GM23338 (cell line): ENCODE measurements around the gene STK32C. TPM values are rescaled to one million over a fixed set of nuclear protein-coding genes. Genes with fewer than 3 reads are reported as not detected.

Source experiments
- ATAC-seq: fragments of 200-7000 bp; cut with Tn5 transposase; 3 replicates; pipeline ENCODE4 v1.9.1; 2020
- DNase-seq: peaks from one replicate; pipeline ENCODE4 v3.0.0-alpha.2; 2015; ENCODE audit warnings: low spot score
- H2AFZ ChIP-seq: fragments of 200-600 bp; sonication (generic); 2 replicates; pipeline ENCODE4 v1.8.0; 2016; ENCODE audit warnings: antibody characterized with exemption, mild to moderate bottlenecking, moderate library complexity
- H3F3A ChIP-seq: fragments of 200-600 bp; sonication (generic); replicated peaks from 2 replicates; pipeline ENCODE4 v1.8.0; 2017; ENCODE audit warnings: antibody characterized with exemption, mixed run types, low read depth
- H3K27ac ChIP-seq: fragments of 200-600 bp; sonication (generic); 2 replicates; pipeline ENCODE4 v1.6.1; 2016; ENCODE audit warnings: low read depth
- H3K27me3 ChIP-seq: fragments of 200-600 bp; sonication (generic); 2 replicates; pipeline ENCODE4 v1.8.0; 2016; ENCODE audit warnings: mild to moderate bottlenecking, mixed run types, moderate library complexity; ENCODE audit not compliant: insufficient read depth
- H3K36me3 ChIP-seq: fragments of 200-600 bp; sonication (generic); 2 replicates; pipeline ENCODE4 v1.8.0; 2016; ENCODE audit warnings: mild to moderate bottlenecking; ENCODE audit not compliant: insufficient read depth
- H3K4me1 ChIP-seq: fragments of 200-600 bp; sonication (generic); 2 replicates; pipeline ENCODE4 v1.8.0; 2016; ENCODE audit warnings: mild to moderate bottlenecking, moderate library complexity; ENCODE audit not compliant: insufficient read depth
- H3K4me2 ChIP-seq: fragments of 200-600 bp; sonication (generic); 2 replicates; pipeline ENCODE4 v1.7.1; 2017; ENCODE audit warnings: mixed run types
- H3K4me3 ChIP-seq: fragments of 200-600 bp; sonication (generic); 2 replicates; pipeline ENCODE4 v1.6.1; 2016; ENCODE audit warnings: mixed run types
- H3K79me2 ChIP-seq: fragments of 200-600 bp; sonication (generic); replicated peaks from 2 replicates; pipeline ENCODE4 v1.8.0; 2017; ENCODE audit warnings: mild to moderate bottlenecking; ENCODE audit not compliant: insufficient read depth
- H3K9me2 ChIP-seq: fragments of 200-600 bp; sonication (generic); 2 replicates; pipeline ENCODE4 v1.8.0; 2017; ENCODE audit not compliant: insufficient read depth
- H4K20me1 ChIP-seq: fragments of 200-600 bp; sonication (generic); replicated peaks from 2 replicates; pipeline ENCODE4 v1.8.0; 2017; ENCODE audit warnings: mild to moderate bottlenecking; ENCODE audit not compliant: insufficient read depth
- H3K27ac Mint-ChIP-seq: 2 replicates; pipeline ENCODE4 v1.8.0; 2020; ENCODE audit warnings: inconsistent platforms, mild to moderate bottlenecking, moderate library complexity, mixed read lengths
- H3K27me3 Mint-ChIP-seq: 3 replicates; pipeline ENCODE4 v1.8.0; 2022; ENCODE audit warnings: low read depth, mild to moderate bottlenecking, moderate library complexity, mixed read lengths, inconsistent platforms; ENCODE audit not compliant: insufficient read depth, poor library complexity
- H3K36me3 Mint-ChIP-seq: 3 replicates; pipeline ENCODE4 v1.8.0; 2021; ENCODE audit warnings: low read depth, mild to moderate bottlenecking, inconsistent platforms, moderate library complexity, mixed read lengths
- H3K4me1 Mint-ChIP-seq: 3 replicates; pipeline ENCODE4 v1.8.0; 2020; ENCODE audit warnings: mild to moderate bottlenecking, inconsistent platforms, mixed read lengths
- H3K4me3 Mint-ChIP-seq: 3 replicates; pipeline ENCODE4 v1.8.0; 2021; ENCODE audit warnings: moderate library complexity, mild to moderate bottlenecking, inconsistent platforms, mixed read lengths
- H3K9me3 Mint-ChIP-seq: 3 replicates; pipeline ENCODE4 v1.8.0; 2020; ENCODE audit warnings: moderate library complexity, mild to moderate bottlenecking, inconsistent platforms, mixed read lengths
- CREB1 ChIP-seq: fragments of 250-450 bp; sonication (Bioruptor Pico); IDR thresholded peaks from 2 replicates; pipeline ENCODE4 v1.5.0; 2020; ENCODE audit warnings: low read depth, mild to moderate bottlenecking, moderate library complexity
- CTCF ChIP-seq, 2 experiments: fragments of 200-600 bp in 1 of 2; sonication (generic) in 1 of 2; conservative IDR thresholded peaks; 2 replicates each; pipeline versions ENCODE4 v1.5.1 to v1.6.1; 2016 to 2017; ENCODE audit warnings: antibody characterized with exemption in 2 of 2, low read depth in 2 of 2, mild to moderate bottlenecking in 2 of 2, moderate library complexity in 1 of 2
- EZH2 ChIP-seq: fragments of 200-600 bp; sonication (generic); IDR thresholded peaks from one replicate; pipeline ENCODE4 v1.8.0; 2017; ENCODE audit warnings: antibody characterized with exemption, mild to moderate bottlenecking, low read depth; ENCODE audit not compliant: unreplicated experiment
- EZH2phosphoT487 ChIP-seq: fragments of 200-600 bp; sonication (generic); IDR thresholded peaks from one replicate; pipeline ENCODE4 v1.8.1; 2018; ENCODE audit warnings: antibody characterized with exemption; ENCODE audit not compliant: unreplicated experiment
- JUNB ChIP-seq: IDR thresholded peaks from one replicate; pipeline ENCODE4 v1.6.1; 2016; ENCODE audit warnings: antibody characterized with exemption; ENCODE audit not compliant: unreplicated experiment
- NANOG ChIP-seq: IDR thresholded peaks from 2 replicates; pipeline ENCODE4 v1.6.1; 2016; ENCODE audit warnings: antibody characterized with exemption, borderline replicate concordance
- POLR2AphosphoS5 ChIP-seq: IDR thresholded peaks from 2 replicates; pipeline ENCODE4 v1.6.1; 2016; ENCODE audit warnings: antibody characterized with exemption, low read depth
- REST ChIP-seq: IDR thresholded peaks from one replicate; pipeline ENCODE4 v1.6.1; 2018; ENCODE audit warnings: antibody characterized with exemption; ENCODE audit not compliant: unreplicated experiment
- STAT1 ChIP-seq: IDR thresholded peaks from one replicate; pipeline ENCODE4 v1.6.1; 2016; ENCODE audit warnings: antibody characterized with exemption; ENCODE audit not compliant: unreplicated experiment
- ZNF114 ChIP-seq: fragments of 250-450 bp; sonication (Bioruptor Pico); IDR thresholded peaks from 2 replicates; pipeline ENCODE4 v1.5.0; 2020; ENCODE audit warnings: mild to moderate bottlenecking, moderate library complexity
- ZNF331 ChIP-seq: fragments of 250-450 bp; sonication (Bioruptor Pico); IDR thresholded peaks from 2 replicates; pipeline ENCODE4 v1.5.0; 2020; ENCODE audit warnings: low read depth, mild to moderate bottlenecking, moderate library complexity
- polyA plus RNA-seq: library from polyadenylated mRNA; unstranded; fragments of >200 nt; fragmentation: Nextera tagmentation; extraction: Ambion mirVana; gene quantifications from 2 replicates; pipeline ENCODE4 v1.2.1, GENCODE V29; 2016
- total RNA-seq: library from RNA; depleted of rRNA; stranded (reverse); fragments of >200 nt; shearing (Covaris generic); gene quantifications from 2 replicates; pipeline ENCODE4 v1.2.3, GENCODE V29; 2014
- TF ChIP-seq, protein P1 (sequence below): fragments of 250-450 bp; sonication (Bioruptor Pico); IDR thresholded peaks from 2 replicates; pipeline ENCODE4 v1.5.0; 2020; ENCODE audit warnings: mild to moderate bottlenecking, moderate library complexity
- TF ChIP-seq, protein P2 (sequence below): IDR thresholded peaks from 2 replicates; pipeline ENCODE4 v1.6.1; 2016; ENCODE audit warnings: antibody characterized with exemption

The STK32C gene
- total and polyA plus RNA-seq, 2 experiments from 2014 or later, result 10.2 to 20.5 TPM

- no peaks in the 10 kb centered on the region for H3K79me2 ChIP-seq
- Mint-ChIP-seq H3K4me3 (no peak overlapping the region), H3K4me1 (peaks cover 9% of the 10 kb centered on the region), H3K36me3 (no peaks in the 10 kb centered on the region; the same call in 2 of the 3 replicates), H3K27ac (no peak overlapping the region), H3K9me3 (no peaks in the 10 kb centered on the region; the same call in 2 of the 3 replicates), H3K27me3 (peaks cover 6% of the 10 kb centered on the region)
- H3K27ac ChIP-seq, result no peak overlapping the region
- H3F3A ChIP-seq, result no peaks in the 10 kb centered on the region
- no peaks in the 10 kb centered on the region for H3K4me1 ChIP-seq
- no peak overlapping the region for H2AFZ ChIP-seq
- H3K4me3 ChIP-seq, result no peak overlapping the region
- no peak for DNase-seq
- H4K20me1 ChIP-seq, result no peaks in the 10 kb centered on the region
- H3K9me2 ChIP-seq, result no peaks in the 10 kb centered on the region
- TF ChIP-seq EZH2phosphoT487, result no peak
- TF ChIP-seq STAT1, result no peak
- no peak for TF ChIP-seq EZH2
- no peak for TF ChIP-seq JUNB
- no peak for TF ChIP-seq ZNF331 (CRISPR knock-in tag)
- TF ChIP-seq, protein P1, sequence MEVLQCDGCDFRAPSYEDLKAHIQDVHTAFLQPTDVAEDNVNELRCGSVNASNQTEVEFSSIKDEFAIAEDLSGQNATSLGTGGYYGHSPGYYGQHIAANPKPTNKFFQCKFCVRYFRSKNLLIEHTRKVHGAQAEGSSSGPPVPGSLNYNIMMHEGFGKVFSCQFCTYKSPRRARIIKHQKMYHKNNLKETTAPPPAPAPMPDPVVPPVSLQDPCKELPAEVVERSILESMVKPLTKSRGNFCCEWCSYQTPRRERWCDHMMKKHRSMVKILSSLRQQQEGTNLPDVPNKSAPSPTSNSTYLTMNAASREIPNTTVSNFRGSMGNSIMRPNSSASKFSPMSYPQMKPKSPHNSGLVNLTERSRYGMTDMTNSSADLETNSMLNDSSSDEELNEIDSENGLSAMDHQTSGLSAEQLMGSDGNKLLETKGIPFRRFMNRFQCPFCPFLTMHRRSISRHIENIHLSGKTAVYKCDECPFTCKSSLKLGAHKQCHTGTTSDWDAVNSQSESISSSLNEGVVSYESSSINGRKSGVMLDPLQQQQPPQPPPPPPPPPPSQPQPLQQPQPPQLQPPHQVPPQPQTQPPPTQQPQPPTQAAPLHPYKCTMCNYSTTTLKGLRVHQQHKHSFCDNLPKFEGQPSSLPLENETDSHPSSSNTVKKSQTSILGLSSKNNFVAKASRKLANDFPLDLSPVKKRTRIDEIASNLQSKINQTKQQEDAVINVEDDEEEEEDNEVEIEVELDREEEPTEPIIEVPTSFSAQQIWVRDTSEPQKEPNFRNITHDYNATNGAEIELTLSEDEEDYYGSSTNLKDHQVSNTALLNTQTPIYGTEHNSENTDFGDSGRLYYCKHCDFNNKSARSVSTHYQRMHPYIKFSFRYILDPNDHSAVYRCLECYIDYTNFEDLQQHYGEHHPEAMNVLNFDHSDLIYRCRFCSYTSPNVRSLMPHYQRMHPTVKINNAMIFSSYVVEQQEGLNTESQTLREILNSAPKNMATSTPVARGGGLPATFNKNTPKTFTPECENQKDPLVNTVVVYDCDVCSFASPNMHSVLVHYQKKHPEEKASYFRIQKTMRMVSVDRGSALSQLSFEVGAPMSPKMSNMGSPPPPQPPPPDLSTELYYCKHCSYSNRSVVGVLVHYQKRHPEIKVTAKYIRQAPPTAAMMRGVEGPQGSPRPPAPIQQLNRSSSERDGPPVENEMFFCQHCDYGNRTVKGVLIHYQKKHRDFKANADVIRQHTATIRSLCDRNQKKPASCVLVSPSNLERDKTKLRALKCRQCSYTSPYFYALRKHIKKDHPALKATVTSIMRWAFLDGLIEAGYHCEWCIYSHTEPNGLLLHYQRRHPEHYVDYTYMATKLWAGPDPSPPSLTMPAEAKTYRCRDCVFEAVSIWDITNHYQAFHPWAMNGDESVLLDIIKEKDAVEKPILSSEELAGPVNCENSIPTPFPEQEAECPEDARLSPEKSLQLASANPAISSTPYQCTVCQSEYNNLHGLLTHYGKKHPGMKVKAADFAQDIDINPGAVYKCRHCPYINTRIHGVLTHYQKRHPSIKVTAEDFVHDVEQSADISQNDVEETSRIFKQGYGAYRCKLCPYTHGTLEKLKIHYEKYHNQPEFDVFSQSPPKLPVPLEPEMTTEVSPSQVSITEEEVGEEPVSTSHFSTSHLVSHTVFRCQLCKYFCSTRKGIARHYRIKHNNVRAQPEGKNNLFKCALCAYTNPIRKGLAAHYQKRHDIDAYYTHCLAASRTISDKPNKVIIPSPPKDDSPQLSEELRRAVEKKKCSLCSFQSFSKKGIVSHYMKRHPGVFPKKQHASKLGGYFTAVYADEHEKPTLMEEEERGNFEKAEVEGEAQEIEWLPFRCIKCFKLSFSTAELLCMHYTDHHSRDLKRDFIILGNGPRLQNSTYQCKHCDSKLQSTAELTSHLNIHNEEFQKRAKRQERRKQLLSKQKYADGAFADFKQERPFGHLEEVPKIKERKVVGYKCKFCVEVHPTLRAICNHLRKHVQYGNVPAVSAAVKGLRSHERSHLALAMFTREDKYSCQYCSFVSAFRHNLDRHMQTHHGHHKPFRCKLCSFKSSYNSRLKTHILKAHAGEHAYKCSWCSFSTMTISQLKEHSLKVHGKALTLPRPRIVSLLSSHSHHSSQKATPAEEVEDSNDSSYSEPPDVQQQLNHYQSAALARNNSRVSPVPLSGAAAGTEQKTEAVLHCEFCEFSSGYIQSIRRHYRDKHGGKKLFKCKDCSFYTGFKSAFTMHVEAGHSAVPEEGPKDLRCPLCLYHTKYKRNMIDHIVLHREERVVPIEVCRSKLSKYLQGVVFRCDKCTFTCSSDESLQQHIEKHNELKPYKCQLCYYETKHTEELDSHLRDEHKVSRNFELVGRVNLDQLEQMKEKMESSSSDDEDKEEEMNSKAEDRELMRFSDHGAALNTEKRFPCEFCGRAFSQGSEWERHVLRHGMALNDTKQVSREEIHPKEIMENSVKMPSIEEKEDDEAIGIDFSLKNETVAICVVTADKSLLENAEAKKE (CRISPR knock-in tag), result no peak
- no peak for TF ChIP-seq CTCF (conservative IDR thresholded peaks at IDR 0.05; ENCODE audit: low read depth in 2 of 2)
- TF ChIP-seq REST, result no peak
- no peak for TF ChIP-seq CREB1 (CRISPR knock-in tag)
- no peak for TF ChIP-seq POLR2AphosphoS5
- TF ChIP-seq, protein P2, sequence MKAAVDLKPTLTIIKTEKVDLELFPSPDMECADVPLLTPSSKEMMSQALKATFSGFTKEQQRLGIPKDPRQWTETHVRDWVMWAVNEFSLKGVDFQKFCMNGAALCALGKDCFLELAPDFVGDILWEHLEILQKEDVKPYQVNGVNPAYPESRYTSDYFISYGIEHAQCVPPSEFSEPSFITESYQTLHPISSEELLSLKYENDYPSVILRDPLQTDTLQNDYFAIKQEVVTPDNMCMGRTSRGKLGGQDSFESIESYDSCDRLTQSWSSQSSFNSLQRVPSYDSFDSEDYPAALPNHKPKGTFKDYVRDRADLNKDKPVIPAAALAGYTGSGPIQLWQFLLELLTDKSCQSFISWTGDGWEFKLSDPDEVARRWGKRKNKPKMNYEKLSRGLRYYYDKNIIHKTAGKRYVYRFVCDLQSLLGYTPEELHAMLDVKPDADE, result no peak
- TF ChIP-seq ZNF114 (CRISPR knock-in tag), result no peak
- no peak for TF ChIP-seq NANOG
- no peaks in the 10 kb centered on the region for H3K36me3 ChIP-seq
- H3K4me2 ChIP-seq, result no peak overlapping the region
- no peak for ATAC-seq
- H3K27me3 ChIP-seq, result no peaks in the 10 kb centered on the region
These were observed 79.1 kb downstream of the STK32C start for GRCh38 chr10:132228616-132229015.
